ENCODE measurements around the gene UBR3. TPM values are rescaled to one million over a fixed set of nuclear protein-coding genes. Genes with fewer than 3 reads are reported as not detected.
A peak's percentile ranks its signal among the peaks of the same experiment; 100 is the strongest.
"Not testable (repeated sequence)": the region's sequence is repeated elsewhere in the genome, so short reads cannot be mapped to it uniquely, and the experiment has no call there.

Gene UBR3
- polyA plus RNA-seq, 2 of the 4 experiments (the other 2 are of a cell fraction), result 11.0 to 23.1 TPM

DNA sequence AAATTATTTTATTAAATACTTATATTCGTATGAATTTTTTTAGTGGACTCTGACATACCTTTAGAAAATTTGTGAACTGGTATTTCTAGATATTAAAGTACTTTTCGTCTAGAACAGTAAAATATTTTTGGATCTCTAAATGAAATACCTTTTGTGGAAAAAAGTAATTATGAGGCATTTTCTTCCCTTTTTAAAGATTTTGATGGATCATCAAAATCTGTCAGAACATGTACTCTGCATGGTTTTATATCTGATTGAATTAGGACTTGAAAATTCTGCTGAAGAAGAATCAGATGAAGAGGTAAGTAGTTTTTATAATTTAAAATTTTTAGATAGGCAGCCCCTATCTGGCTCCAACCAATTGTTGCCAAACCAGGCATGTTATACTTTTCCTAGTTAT is 118.8 kb downstream of the UBR3 start:
- CTCF ChIA-PET, result no interaction called here
- no peak for DNase-seq (ENCODE audit: low read depth in 1 of 2, low spot score in 1 of 2)
- POLR2A ChIA-PET, result no interaction called here

DNA sequence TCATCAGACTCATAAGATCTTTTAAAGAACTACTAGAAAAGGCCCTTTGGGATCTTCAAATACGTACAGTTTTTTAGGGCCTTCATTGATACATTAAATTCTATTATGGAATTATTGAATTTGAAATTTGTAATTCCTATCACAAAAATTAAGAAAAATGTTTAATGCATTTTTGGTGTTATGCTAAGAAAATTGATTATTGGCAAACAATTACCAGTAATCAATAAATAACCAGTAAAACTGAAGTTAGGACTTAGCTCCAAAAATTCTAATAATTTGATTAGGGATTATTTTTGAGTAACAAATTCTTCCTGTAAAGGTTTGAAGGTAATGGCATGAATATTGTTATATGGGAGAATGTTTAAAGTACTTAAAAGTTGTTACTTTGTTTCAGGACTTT is 119.3 kb downstream of the UBR3 start:
- POLR2A ChIA-PET, result no interaction called here

More for the DNA sequence above, 118.8 kb downstream of the UBR3 start:
- peak; percentile 7 for TF ChIP-seq MAFK (IDR thresholded peaks at IDR 0.05; ENCODE audit: partially characterized antibody)
- TF ChIP-seq RFX5 (IDR thresholded peaks at IDR 0.05), result no peak
- no peak for TF ChIP-seq FOSB (CRISPR knock-in tag; IDR thresholded peaks at IDR 0.05)
- no peak overlapping the region for H3K4me3 ChIP-seq
- no peaks in the 10 kb centered on the region for H3K9me3 ChIP-seq
- no peak overlapping the region for H3K4me2 ChIP-seq
- FAIRE-seq (no peak), ATAC-seq (no peak)
- 84% methylated on average over 2 of the region's 2 CpGs for WGBS (ENCODE audit: missing lambda C conversion rate)
- no peak overlapping the region for H3K27ac ChIP-seq
- H3K4me1 ChIP-seq, result no peaks in the 10 kb centered on the region

DNA sequence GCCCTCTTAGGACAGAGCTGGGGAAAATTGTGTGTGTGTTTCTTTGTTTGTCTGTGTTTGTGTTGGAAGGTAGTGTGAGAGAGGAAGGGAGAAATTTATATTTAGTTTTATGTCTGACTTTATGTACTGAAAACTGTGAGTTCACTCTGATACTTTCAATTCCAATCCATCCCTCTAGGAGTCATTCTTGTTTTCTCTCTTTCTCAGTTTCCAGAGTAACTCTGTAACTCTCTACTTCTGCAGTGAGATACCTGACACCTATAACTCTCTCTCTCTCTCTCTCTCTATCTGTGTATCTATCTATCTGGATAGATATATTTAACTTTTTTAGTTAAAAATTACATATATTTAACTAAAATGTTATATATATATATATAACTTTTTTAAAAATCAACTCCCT is 128.7 kb downstream of the UBR3 start:
- FAIRE-seq, result no peak
- no peaks in the 10 kb centered on the region for H3K4me1 ChIP-seq

More for the DNA sequence above, 119.3 kb downstream of the UBR3 start:
- no peak for TF ChIP-seq ZSCAN20 (CRISPR knock-in tag; IDR thresholded peaks at IDR 0.05)
- TF ChIP-seq GATA3 (IDR thresholded peaks at IDR 0.05; ENCODE audit: borderline replicate concordance), result no peak
- no peak for TF ChIP-seq CBX8 (IDR thresholded peaks at IDR 0.05)
- TF ChIP-seq RAD21 (conservative IDR thresholded peaks at IDR 0.05 in 1 of 2, IDR thresholded peaks at IDR 0.05 in 1 of 2), result no peak
- no peak for TF ChIP-seq HDAC2 (IDR thresholded peaks at IDR 0.05)
- TF ChIP-seq RARB (CRISPR knock-in tag; IDR thresholded peaks at IDR 0.05), result no peak
- TF ChIP-seq, protein P1, sequence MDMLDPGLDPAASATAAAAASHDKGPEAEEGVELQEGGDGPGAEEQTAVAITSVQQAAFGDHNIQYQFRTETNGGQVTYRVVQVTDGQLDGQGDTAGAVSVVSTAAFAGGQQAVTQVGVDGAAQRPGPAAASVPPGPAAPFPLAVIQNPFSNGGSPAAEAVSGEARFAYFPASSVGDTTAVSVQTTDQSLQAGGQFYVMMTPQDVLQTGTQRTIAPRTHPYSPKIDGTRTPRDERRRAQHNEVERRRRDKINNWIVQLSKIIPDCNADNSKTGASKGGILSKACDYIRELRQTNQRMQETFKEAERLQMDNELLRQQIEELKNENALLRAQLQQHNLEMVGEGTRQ (IDR thresholded peaks at IDR 0.05), result no peak
- TF ChIP-seq BHLHE40 (IDR thresholded peaks at IDR 0.05; ENCODE audit: low read depth, low read length), result no peak
- no peak for TF ChIP-seq CEBPB (IDR thresholded peaks at IDR 0.05)
- ATAC-seq (no peak), FAIRE-seq (no peak), DNase-seq (ENCODE audit: low read depth in 1 of 2, low spot score in 1 of 2) (no peak)
- Histone ChIP-seq H3K4me1 (no peaks in the 10 kb centered on the region), H3K27ac (no peak overlapping the region), H3K9me3 (no peaks in the 10 kb centered on the region), H3K4me3 (no peak overlapping the region), H3K4me2 (no peak overlapping the region)
- CTCF ChIA-PET, result no interaction called here
- whole genome bisulfite sequencing (ENCODE audit: missing lambda C conversion rate), result 89% methylated on average over 1 of the region's 1 CpG

DNA sequence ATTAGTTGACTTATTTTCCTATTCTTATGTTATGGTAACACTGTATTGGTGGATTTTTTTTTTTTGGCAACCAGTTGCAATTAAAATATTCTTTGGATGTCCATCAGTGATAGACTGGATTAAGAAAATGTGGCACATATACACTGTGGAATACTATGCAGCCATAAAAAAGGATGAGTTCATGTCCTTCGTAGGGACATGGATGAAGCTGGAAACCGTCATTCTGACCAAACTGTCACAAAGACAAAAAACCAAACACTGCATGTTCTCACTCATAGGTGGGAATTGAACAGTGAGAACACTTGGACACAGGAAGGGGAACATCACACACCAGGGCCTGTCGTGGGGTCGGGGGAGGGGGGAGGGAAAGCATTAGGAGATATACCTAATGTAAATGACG is 130.0 kb downstream of the UBR3 start:
- CTCF ChIA-PET, result interaction anchor here (1.0 kb wide), 1 partner anchor 506 kb away, joined by 3 read pairs; no protein-coding TSS in a partner anchor
- not testable (repeated sequence) for FAIRE-seq

More for the DNA sequence above, 128.7 kb downstream of the UBR3 start:
- TF ChIP-seq, protein P2, sequence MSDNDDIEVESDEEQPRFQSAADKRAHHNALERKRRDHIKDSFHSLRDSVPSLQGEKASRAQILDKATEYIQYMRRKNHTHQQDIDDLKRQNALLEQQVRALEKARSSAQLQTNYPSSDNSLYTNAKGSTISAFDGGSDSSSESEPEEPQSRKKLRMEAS (IDR thresholded peaks at IDR 0.05), result no peak
- TF ChIP-seq NR3C1 (IDR thresholded peaks at IDR 0.05), result no peak
- TF ChIP-seq PHF8 (IDR thresholded peaks at IDR 0.05; ENCODE audit: borderline replicate concordance, low read depth), result no peak
- TF ChIP-seq CBX8 (IDR thresholded peaks at IDR 0.05), result no peak
- no peak for TF ChIP-seq HOXB13 (CRISPR knock-in tag; IDR thresholded peaks at IDR 0.05; ENCODE audit: low read depth)
- TF ChIP-seq EP300 (IDR thresholded peaks at IDR 0.05), result no peak
- TF ChIP-seq, protein P3, sequence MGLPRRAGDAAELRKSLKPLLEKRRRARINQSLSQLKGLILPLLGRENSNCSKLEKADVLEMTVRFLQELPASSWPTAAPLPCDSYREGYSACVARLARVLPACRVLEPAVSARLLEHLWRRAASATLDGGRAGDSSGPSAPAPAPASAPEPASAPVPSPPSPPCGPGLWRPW (IDR thresholded peaks at IDR 0.05), result no peak
- TF ChIP-seq HDAC2 (IDR thresholded peaks at IDR 0.05), result no peak
- TF ChIP-seq, protein P4, sequence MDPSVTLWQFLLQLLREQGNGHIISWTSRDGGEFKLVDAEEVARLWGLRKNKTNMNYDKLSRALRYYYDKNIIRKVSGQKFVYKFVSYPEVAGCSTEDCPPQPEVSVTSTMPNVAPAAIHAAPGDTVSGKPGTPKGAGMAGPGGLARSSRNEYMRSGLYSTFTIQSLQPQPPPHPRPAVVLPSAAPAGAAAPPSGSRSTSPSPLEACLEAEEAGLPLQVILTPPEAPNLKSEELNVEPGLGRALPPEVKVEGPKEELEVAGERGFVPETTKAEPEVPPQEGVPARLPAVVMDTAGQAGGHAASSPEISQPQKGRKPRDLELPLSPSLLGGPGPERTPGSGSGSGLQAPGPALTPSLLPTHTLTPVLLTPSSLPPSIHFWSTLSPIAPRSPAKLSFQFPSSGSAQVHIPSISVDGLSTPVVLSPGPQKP (IDR thresholded peaks at IDR 0.05; ENCODE audit: low read depth, low read length), result no peak
- no peak for TF ChIP-seq KDM5A (IDR thresholded peaks at IDR 0.05)
- TF ChIP-seq, protein P5, sequence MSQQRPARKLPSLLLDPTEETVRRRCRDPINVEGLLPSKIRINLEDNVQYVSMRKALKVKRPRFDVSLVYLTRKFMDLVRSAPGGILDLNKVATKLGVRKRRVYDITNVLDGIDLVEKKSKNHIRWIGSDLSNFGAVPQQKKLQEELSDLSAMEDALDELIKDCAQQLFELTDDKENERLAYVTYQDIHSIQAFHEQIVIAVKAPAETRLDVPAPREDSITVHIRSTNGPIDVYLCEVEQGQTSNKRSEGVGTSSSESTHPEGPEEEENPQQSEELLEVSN (IDR thresholded peaks at IDR 0.05; ENCODE audit: borderline replicate concordance, low read depth), result no peak
- TF ChIP-seq HOXA7 (CRISPR knock-in tag; IDR thresholded peaks at IDR 0.05), result no peak
- ChIA-PET CTCF (no interaction called here), POLR2A (no interaction called here)
- Histone ChIP-seq H3K4me3 (no peak overlapping the region), H3K4me2 (no peak overlapping the region), H3K9me3 (no peaks in the 10 kb centered on the region), H3K27ac (no peak overlapping the region)
- ATAC-seq, result no peak
- no peak for DNase-seq (ENCODE audit: low read depth in 1 of 2, low spot score in 1 of 2)

More for the DNA sequence above, 130.0 kb downstream of the UBR3 start:
- 86% methylated on average over 3 of the region's 5 CpGs for WGBS (ENCODE audit: missing lambda C conversion rate)
- H3K4me2 ChIP-seq; H3K4me3 ChIP-seq; H3K9me3 ChIP-seq; H3K27ac ChIP-seq; H3K4me1 ChIP-seq; ATAC-seq; POLR2A ChIA-PET; DNase-seq (ENCODE audit: low read depth in 1 of 2, low spot score in 1 of 2): not testable (repeated sequence)
